Brain microvascular endothelial cell (primary cell): ENCODE data around the gene CFAP97D2.
A peak's percentile ranks its signal among the peaks of the same experiment; 100 is the strongest.
"Not testable (repeated sequence)": the region's sequence is repeated elsewhere in the genome, so short reads cannot be mapped to it uniquely, and the experiment has no call there.

Experiments used
- DNase-seq: peaks from one replicate; pipeline ENCODE4 v3.0.0-alpha.2; 2020
- H3K27ac ChIP-seq: fragments of 250-450 bp; sonication (Bioruptor Pico); 2 replicates; pipeline ENCODE4 v1.5.1; 2020; ENCODE audit warnings: mild to moderate bottlenecking, moderate library complexity
- H3K27me3 ChIP-seq: fragments of 250-450 bp; sonication (Bioruptor Pico); replicated peaks from 2 replicates; pipeline ENCODE4 v1.5.1; 2020; ENCODE audit warnings: mild to moderate bottlenecking
- H3K36me3 ChIP-seq: fragments of 250-450 bp; sonication (Bioruptor Pico); replicated peaks from 2 replicates; pipeline ENCODE4 v1.5.1; 2020; ENCODE audit warnings: mild to moderate bottlenecking
- H3K4me3 ChIP-seq: 2 replicates; pipeline ENCODE4 v1.5.1; 2011; ENCODE audit warnings: low read depth, mild to moderate bottlenecking, control low read depth, low read length, moderate library complexity
- in situ Hi-C: cut with HindIII; loops from 2 replicates; pipeline ENCODE4 v1.10.0; 2017; ENCODE audit warnings: low sequenced_read_pairs, low pct_ligation_motif_present
- TF ChIP-seq, protein P1 (sequence below): IDR thresholded peaks from 2 replicates; pipeline ENCODE4 v1.5.1; 2011; ENCODE audit warnings: low read depth, mild to moderate bottlenecking, moderate library complexity, low read length, control low read depth, inconsistent platforms; ENCODE audit errors: missing control alignments

CFAP97D2 gene

DNA sequence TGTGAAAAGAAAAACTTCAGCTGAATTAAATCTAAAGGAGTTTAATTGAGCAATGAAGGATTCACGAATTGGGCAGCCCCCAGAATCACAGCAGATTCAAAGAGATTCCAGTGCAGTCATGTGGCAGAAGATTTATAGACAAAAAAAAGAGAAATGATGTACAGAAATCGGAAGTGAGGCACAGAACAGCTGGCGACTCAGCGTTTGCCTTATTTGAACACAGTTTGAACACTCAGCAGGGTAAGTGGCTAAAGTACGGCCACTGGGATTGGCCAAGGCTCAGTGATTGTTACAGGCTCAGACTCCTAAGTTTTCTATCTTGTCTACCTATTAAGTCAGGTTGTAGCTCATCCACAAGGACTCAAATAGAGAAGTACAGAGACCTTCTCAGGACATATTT is 11.6 kb upstream of the CFAP97D2 start:
- in situ Hi-C loops, result no loop called here
- Histone ChIP-seq H3K4me3 (no peak overlapping the region), H3K36me3 (no peaks in the 10 kb centered on the region), H3K27ac (no peak overlapping the region), H3K27me3 (no peaks in the 10 kb centered on the region)
- no peak for DNase-seq
- TF ChIP-seq, protein P1, sequence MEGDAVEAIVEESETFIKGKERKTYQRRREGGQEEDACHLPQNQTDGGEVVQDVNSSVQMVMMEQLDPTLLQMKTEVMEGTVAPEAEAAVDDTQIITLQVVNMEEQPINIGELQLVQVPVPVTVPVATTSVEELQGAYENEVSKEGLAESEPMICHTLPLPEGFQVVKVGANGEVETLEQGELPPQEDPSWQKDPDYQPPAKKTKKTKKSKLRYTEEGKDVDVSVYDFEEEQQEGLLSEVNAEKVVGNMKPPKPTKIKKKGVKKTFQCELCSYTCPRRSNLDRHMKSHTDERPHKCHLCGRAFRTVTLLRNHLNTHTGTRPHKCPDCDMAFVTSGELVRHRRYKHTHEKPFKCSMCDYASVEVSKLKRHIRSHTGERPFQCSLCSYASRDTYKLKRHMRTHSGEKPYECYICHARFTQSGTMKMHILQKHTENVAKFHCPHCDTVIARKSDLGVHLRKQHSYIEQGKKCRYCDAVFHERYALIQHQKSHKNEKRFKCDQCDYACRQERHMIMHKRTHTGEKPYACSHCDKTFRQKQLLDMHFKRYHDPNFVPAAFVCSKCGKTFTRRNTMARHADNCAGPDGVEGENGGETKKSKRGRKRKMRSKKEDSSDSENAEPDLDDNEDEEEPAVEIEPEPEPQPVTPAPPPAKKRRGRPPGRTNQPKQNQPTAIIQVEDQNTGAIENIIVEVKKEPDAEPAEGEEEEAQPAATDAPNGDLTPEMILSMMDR, result no peak

DNA sequence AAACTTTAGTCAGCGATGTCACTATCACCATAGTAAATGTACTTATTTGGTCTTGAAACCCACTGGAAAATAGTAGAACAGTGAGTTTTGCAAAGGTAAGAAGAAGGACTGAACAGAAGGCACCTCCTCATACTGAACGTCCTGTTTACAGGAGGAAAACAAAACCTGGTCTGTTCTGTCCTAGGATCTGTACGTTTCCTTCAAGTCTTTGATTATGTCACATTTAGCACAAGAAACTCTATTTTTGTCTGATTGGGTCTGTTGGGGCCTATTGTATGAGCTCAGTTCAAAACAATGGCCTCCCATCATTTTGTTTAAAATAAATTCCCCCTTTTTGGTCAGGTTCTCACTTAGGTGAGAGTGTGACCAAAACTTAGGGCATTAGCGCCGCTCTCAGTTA is 11.2 kb upstream of the CFAP97D2 start:
- no peak overlapping the region for H3K4me3 ChIP-seq
- no peaks in the 10 kb centered on the region for H3K27me3 ChIP-seq
- H3K36me3 ChIP-seq, result no peaks in the 10 kb centered on the region
- DNase-seq, result no peak
- no peak overlapping the region for H3K27ac ChIP-seq
- TF ChIP-seq, protein P1, result no peak
- in situ Hi-C loops, result no loop called here

DNA sequence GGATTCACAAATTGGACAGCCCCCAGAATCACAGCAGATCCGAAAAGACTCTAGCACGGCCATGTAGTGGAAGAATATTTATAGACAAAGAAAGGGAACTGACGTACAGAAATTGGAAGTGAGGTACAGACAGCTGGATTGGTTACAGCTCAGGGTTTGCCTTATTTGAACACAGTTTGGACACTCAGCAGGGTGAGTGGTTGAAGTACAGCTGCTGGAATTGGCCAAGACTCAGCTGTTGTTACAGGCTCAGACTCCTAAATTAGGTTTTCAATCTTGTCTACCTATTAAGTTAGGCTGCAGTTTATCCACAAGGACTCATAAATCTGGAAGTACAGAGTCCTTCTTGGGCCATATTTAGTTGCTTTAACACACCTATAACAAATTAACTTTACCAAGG is 5.8 kb upstream of the CFAP97D2 start:
- TF ChIP-seq, protein P1, result no peak
- H3K27ac ChIP-seq, result no peak overlapping the region
- H3K36me3 ChIP-seq, result no peaks in the 10 kb centered on the region
- no peak overlapping the region for H3K4me3 ChIP-seq
- no peak for DNase-seq
- in situ Hi-C loops, result no loop called here
- H3K27me3 ChIP-seq, result peaks cover 5% of the 10 kb centered on the region

GRCh38 chr13:114173745-114174144 is 5.3 kb upstream of the CFAP97D2 start:
- H3K4me3 ChIP-seq, result no peak overlapping the region
- no peak overlapping the region for H3K27ac ChIP-seq
- no peaks in the 10 kb centered on the region for H3K36me3 ChIP-seq
- H3K27me3 ChIP-seq, result peaks cover 7% of the 10 kb centered on the region
- in situ Hi-C loops, result no loop called here
- no peak for DNase-seq
- TF ChIP-seq, protein P1, result no peak

- TF ChIP-seq, protein P1, result no peak
- Histone ChIP-seq H3K4me3 (no peak overlapping the region), H3K27me3 (peaks cover 7% of the 10 kb centered on the region), H3K27ac (no peak overlapping the region), H3K36me3 (no peaks in the 10 kb centered on the region)
- peak; percentile 18 for DNase-seq
- in situ Hi-C loops, result no loop called here
Measured at GRCh38 chr13:114174529-114174961, 4.5 kb upstream of the CFAP97D2 start.

GRCh38 chr13:114176359-114176902 is 2.6 kb upstream of the CFAP97D2 start:
- H3K27me3 ChIP-seq, in situ Hi-C loops, H3K36me3 ChIP-seq, H3K4me3 ChIP-seq, DNase-seq, H3K27ac ChIP-seq: not testable (repeated sequence)
